ENCODE data around the gene TPRG1. TPM values are rescaled to one million over a fixed set of nuclear protein-coding genes. Genes with fewer than 3 reads are reported as not detected.

The TPRG1 gene
- total RNA-seq, 4 donors from 2014 or later = 2.3 to 14.9 (median 4.1) TPM; not detected in 1

- TF ChIP-seq POLR2A (IDR thresholded peaks at IDR 0.05) = no peak
- TF ChIP-seq CTCF (IDR thresholded peaks at IDR 0.05) = no peak
- TF ChIP-seq POLR2AphosphoS5 (IDR thresholded peaks at IDR 0.05) = no peak
- TF ChIP-seq EP300 (IDR thresholded peaks at IDR 0.05; ENCODE audit: low read depth) = no peak
- no peak for DNase-seq
- 60 to 73% methylated on average over 3 of the region's 3 CpGs for WGBS, 2 donors (ENCODE audit: low coverage in 1 of 2)
- in situ Hi-C loops (cut with MboI; ENCODE audit: low pct_ligation_motif_present in 1 of 4, low pct_unique_long_range_greater_than_20kb in 1 of 4, low sequenced_read_pairs in 3 of 4) = loop anchor here in 2 of 4 donors (10.0 to 25.0 kb wide), 2 partner anchors 1412 to 1414 kb away; partner anchors contain the start of gene BCL6 (in 1 of the 2)
- intact Hi-C loops (cut with DNase I; ENCODE audit: low total_unique reads) = loop anchor here (10.0 kb wide), 1 partner anchor 174 kb away; no protein-coding TSS in a partner anchor
- Histone ChIP-seq H3K4me3 (no peak overlapping the region), H3K9me3 (no peaks in the 10 kb centered on the region), H3K36me3 (no peaks in the 10 kb centered on the region), H3K27ac (no peak overlapping the region), H3K4me1 (peaks cover 0 to 7% (median 4%) of the 10 kb centered on the region in 4 donors), H3K27me3 (no peaks in the 10 kb centered on the region)
Observed at GRCh38 chr3:189149203-189149602, 22.6 kb upstream of the TPRG1 start.

GRCh38 chr3:189157232-189158007, 14.4 kb upstream of the TPRG1 start:
- 85 to 92% methylated on average over 8 to 11 of the region's 11 CpGs for WGBS, 2 donors (ENCODE audit: low coverage in 1 of 2)
- Histone ChIP-seq H3K27me3 (no peaks in the 10 kb centered on the region), H3K36me3 (no peaks in the 10 kb centered on the region), H3K27ac (no peak overlapping the region), H3K4me3 (no peak overlapping the region), H3K4me1 (peaks cover 0 to 11% (median 2%) of the 10 kb centered on the region in 4 donors), H3K9me3 (no peaks in the 10 kb centered on the region)
- intact Hi-C loops (cut with DNase I; ENCODE audit: low total_unique reads) = no loop called here
- TF ChIP-seq POLR2AphosphoS5 (IDR thresholded peaks at IDR 0.05) = no peak
- no peak for TF ChIP-seq CTCF (IDR thresholded peaks at IDR 0.05)
- TF ChIP-seq EP300 (IDR thresholded peaks at IDR 0.05; ENCODE audit: low read depth) = no peak
- no peak for TF ChIP-seq POLR2A (IDR thresholded peaks at IDR 0.05)
- in situ Hi-C loops (cut with MboI; ENCODE audit: low pct_ligation_motif_present in 1 of 4, low pct_unique_long_range_greater_than_20kb in 1 of 4, low sequenced_read_pairs in 3 of 4) = loop anchor here in 3 of 4 donors (10.0 kb wide), 2 partner anchors 203 to 1423 kb away; no protein-coding TSS in a partner anchor
- no peak for DNase-seq

GRCh38 chr3:189158034-189158433, 13.7 kb upstream of the TPRG1 start:
- Histone ChIP-seq H3K36me3 (no peaks in the 10 kb centered on the region), H3K9me3 (no peaks in the 10 kb centered on the region), H3K4me1 (peaks cover 0 to 11% (median 2%) of the 10 kb centered on the region in 4 donors), H3K27ac (no peak overlapping the region), H3K4me3 (no peak overlapping the region), H3K27me3 (no peaks in the 10 kb centered on the region)
- in situ Hi-C loops (cut with MboI; ENCODE audit: low pct_ligation_motif_present in 1 of 4, low pct_unique_long_range_greater_than_20kb in 1 of 4, low sequenced_read_pairs in 3 of 4) (loop anchor here in 3 of 4 donors (10.0 kb wide), 2 partner anchors 203 to 1423 kb away; no protein-coding TSS in a partner anchor), intact Hi-C loops (cut with DNase I; ENCODE audit: low total_unique reads) (no loop called here)
- no peak for DNase-seq
- 74 to 84% methylated on average over 5 to 7 of the region's 7 CpGs for WGBS, 2 donors (ENCODE audit: low coverage in 1 of 2)
- TF ChIP-seq POLR2AphosphoS5 (IDR thresholded peaks at IDR 0.05) = no peak
- TF ChIP-seq CTCF (IDR thresholded peaks at IDR 0.05) = no peak

- no peaks in the 10 kb centered on the region for H3K9me3 ChIP-seq
- H3K27ac ChIP-seq = peak overlapping the region in 2 of 4 donors; percentile 11 to 23
- in situ Hi-C loops (cut with MboI; ENCODE audit: low pct_ligation_motif_present in 1 of 4, low pct_unique_long_range_greater_than_20kb in 1 of 4, low sequenced_read_pairs in 3 of 4) = no loop called here
- intact Hi-C loops (cut with DNase I; ENCODE audit: low total_unique reads) = no loop called here
- peaks cover 0 to 16% (median 8%) of the 10 kb centered on the region in 4 donors for H3K4me1 ChIP-seq
- no peaks in the 10 kb centered on the region for H3K36me3 ChIP-seq
- no peaks in the 10 kb centered on the region for H3K27me3 ChIP-seq
- H3K4me3 ChIP-seq = no peak overlapping the region
- peak; percentile 60 for DNase-seq
- 44 to 56% methylated on average over 4 to 8 of the region's 8 CpGs for WGBS, 2 donors (ENCODE audit: low coverage in 1 of 2)
- no peak for TF ChIP-seq EP300 (IDR thresholded peaks at IDR 0.05; ENCODE audit: low read depth)
- TF ChIP-seq POLR2A (IDR thresholded peaks at IDR 0.05) = no peak
- TF ChIP-seq POLR2AphosphoS5 (IDR thresholded peaks at IDR 0.05) = no peak
- TF ChIP-seq CTCF (IDR thresholded peaks at IDR 0.05) = no peak
Observed at GRCh38 chr3:189160519-189161309, 11.1 kb upstream of the TPRG1 start.
